ENCODE data around the gene CDH13. TPM values are rescaled to one million over a fixed set of nuclear protein-coding genes. Genes with fewer than 3 reads are reported as not detected.

Gene CDH13
- total RNA-seq, 4 donors from 2014 or later: 3.4 to 14.8 (median 6.5) TPM

GRCh38 chr16:83212301-83212841, 585.6 kb downstream of the CDH13 start:
- Histone ChIP-seq H3K27me3 (no peaks in the 10 kb centered on the region), H3K36me3 (no peaks in the 10 kb centered on the region), H3K4me3 (replicated peaks in 1 of 3) (no peak overlapping the region), H3K27ac (no peak overlapping the region), H3K9me3 (no peaks in the 10 kb centered on the region), H3K4me1 (no peaks in the 10 kb centered on the region)
- DNase-seq: peak in 1 of 2 donors; percentile 3
- 63 to 82% methylated on average over 5 of the region's 5 CpGs for WGBS, 2 donors
- intact Hi-C loops (cut with DNase I): no loop called here
- TF ChIP-seq POLR2A (IDR thresholded peaks at IDR 0.05): no peak
- TF ChIP-seq, protein P1, sequence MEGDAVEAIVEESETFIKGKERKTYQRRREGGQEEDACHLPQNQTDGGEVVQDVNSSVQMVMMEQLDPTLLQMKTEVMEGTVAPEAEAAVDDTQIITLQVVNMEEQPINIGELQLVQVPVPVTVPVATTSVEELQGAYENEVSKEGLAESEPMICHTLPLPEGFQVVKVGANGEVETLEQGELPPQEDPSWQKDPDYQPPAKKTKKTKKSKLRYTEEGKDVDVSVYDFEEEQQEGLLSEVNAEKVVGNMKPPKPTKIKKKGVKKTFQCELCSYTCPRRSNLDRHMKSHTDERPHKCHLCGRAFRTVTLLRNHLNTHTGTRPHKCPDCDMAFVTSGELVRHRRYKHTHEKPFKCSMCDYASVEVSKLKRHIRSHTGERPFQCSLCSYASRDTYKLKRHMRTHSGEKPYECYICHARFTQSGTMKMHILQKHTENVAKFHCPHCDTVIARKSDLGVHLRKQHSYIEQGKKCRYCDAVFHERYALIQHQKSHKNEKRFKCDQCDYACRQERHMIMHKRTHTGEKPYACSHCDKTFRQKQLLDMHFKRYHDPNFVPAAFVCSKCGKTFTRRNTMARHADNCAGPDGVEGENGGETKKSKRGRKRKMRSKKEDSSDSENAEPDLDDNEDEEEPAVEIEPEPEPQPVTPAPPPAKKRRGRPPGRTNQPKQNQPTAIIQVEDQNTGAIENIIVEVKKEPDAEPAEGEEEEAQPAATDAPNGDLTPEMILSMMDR (IDR thresholded peaks at IDR 0.05): no peak

DNA sequence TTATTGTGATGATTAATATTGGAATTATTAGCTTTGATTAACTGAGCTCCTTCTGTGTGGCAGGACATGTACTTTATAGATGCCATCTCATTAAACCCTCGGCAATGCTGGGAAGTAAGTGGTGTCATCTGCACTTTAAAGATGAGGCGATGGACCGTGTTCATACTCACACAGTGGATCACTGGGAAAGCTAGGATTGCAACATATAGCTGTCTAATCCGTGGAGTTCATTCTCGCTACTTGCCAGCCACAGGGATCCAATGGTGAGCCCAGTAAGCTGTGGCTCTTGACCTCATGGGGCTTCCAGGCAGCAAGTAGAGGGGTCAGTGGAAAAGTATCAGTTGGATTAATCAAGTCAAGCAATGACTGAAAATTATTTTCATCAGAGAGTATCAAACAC, 587.9 kb downstream of the CDH13 start:
- TF ChIP-seq, protein P1 (IDR thresholded peaks at IDR 0.05): no peak
- TF ChIP-seq POLR2A (IDR thresholded peaks at IDR 0.05): no peak
- Histone ChIP-seq H3K27ac (no peak overlapping the region), H3K36me3 (no peaks in the 10 kb centered on the region), H3K9me3 (no peaks in the 10 kb centered on the region), H3K27me3 (no peaks in the 10 kb centered on the region), H3K4me1 (no peaks in the 10 kb centered on the region), H3K4me3 (replicated peaks in 1 of 3) (no peak overlapping the region)
- intact Hi-C loops (cut with DNase I): no loop called here
- 93 to 97% methylated on average over 5 of the region's 5 CpGs for WGBS, 2 donors
- DNase-seq: no peak

DNA sequence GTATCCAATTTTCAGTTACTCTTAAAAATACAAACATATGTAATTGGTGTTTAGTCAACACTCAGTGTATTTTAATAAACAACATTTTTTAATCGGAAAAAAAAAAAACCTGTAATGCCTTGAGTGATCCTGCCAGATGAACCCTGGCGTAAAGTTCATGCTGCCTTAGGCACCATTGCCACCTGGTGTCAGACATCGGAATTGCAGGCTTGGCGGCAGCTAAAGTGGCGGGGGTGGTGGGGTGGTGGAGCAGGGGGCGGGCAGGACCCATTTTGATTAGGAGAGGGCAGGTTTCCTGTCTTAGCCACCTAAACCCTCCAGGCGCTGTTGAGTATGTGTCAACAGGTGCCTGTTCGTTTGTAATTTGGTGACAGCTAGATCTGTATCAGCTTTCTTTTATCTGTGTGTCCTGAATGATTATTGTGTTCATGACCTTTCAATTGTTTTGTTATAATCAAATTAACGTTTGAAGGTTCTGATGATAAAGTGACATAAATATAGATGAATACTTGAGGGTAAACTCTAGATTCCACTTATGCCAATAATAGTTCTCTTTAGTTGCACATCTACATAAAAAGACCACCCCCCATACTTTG, 588.7 kb downstream of the CDH13 start:
- DNase-seq: no peak
- Histone ChIP-seq H3K27ac (no peak overlapping the region), H3K4me1 (no peaks in the 10 kb centered on the region), H3K27me3 (no peaks in the 10 kb centered on the region), H3K4me3 (replicated peaks in 1 of 3) (no peak overlapping the region), H3K36me3 (no peaks in the 10 kb centered on the region), H3K9me3 (no peaks in the 10 kb centered on the region)
- TF ChIP-seq, protein P1 (IDR thresholded peaks at IDR 0.05): peak in 2 of 6 experiments; percentile 10 to 52
- no peak for TF ChIP-seq POLR2A (IDR thresholded peaks at IDR 0.05)
- 43 to 51% methylated on average over 9 of the region's 9 CpGs for WGBS, 2 donors
- intact Hi-C loops (cut with DNase I): no loop called here

DNA sequence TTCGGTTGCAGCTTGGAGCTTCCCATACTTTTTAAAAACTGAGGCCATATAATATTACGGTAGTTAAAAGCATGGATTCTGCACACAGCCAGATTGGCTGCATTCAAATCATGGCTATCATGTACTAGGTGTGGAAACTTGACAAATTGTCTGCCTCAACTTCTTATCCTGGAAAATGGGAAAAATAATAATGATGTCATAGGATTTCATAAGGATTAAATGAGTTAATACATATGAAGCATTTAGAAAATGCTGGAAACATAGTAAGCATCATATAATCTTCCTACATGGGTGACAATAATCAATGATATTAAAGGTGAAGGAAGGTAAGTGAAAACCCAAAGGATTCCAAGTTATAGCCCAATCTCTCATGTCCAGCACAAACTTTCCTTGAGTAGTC, 592.5 kb downstream of the CDH13 start:
- no peak for TF ChIP-seq POLR2A (IDR thresholded peaks at IDR 0.05)
- TF ChIP-seq, protein P1 (IDR thresholded peaks at IDR 0.05): no peak
- intact Hi-C loops (cut with DNase I): no loop called here
- no peak for DNase-seq
- no peak overlapping the region for H3K4me3 ChIP-seq (replicated peaks in 1 of 3)
- H3K36me3 ChIP-seq: no peaks in the 10 kb centered on the region
- H3K27ac ChIP-seq: no peak overlapping the region
- no peaks in the 10 kb centered on the region for H3K4me1 ChIP-seq
- H3K27me3 ChIP-seq: no peaks in the 10 kb centered on the region
- H3K9me3 ChIP-seq: no peaks in the 10 kb centered on the region
- WGBS, 2 donors: 91 to 97% methylated on average over 2 of the region's 2 CpGs

GRCh38 chr16:83220066-83220465, 593.3 kb downstream of the CDH13 start:
- Histone ChIP-seq H3K9me3 (no peaks in the 10 kb centered on the region), H3K27ac (no peak overlapping the region), H3K4me3 (replicated peaks in 1 of 3) (no peak overlapping the region), H3K27me3 (no peaks in the 10 kb centered on the region), H3K4me1 (no peaks in the 10 kb centered on the region), H3K36me3 (no peaks in the 10 kb centered on the region)
- DNase-seq: no peak
- intact Hi-C loops (cut with DNase I): no loop called here
- TF ChIP-seq, protein P1 (IDR thresholded peaks at IDR 0.05): no peak
- WGBS, 2 donors: 86 to 90% methylated on average over 9 of the region's 9 CpGs

Data from thyroid gland (tissue), 4 donors.